Liver (tissue), 9 donors: ENCODE measurements around the gene IKZF3. TPM values are rescaled to one million over a fixed set of nuclear protein-coding genes. Genes with fewer than 3 reads are reported as not detected.

Experiments used
- DNase-seq: peaks from one replicate; pipeline ENCODE4 v3.0.0-alpha.2; 2017; ENCODE audit warnings: low spot score
- H3K27ac ChIP-seq, 2 donors: one replicate each; pipeline ENCODE4 v1.7.0; 2013; ENCODE audit warnings: inconsistent platforms in 2 of 2, low read length in 2 of 2, control low read depth in 1 of 2, low read depth in 1 of 2, mild to moderate bottlenecking in 1 of 2
- H3K27me3 ChIP-seq, 4 donors: one replicate each; pipeline versions ENCODE4 v1.6.1 to v1.7.0; 2013; ENCODE audit warnings: low read length in 3 of 4, inconsistent platforms in 1 of 4, mild to moderate bottlenecking in 1 of 4, moderate library complexity in 1 of 4; ENCODE audit not compliant: control insufficient read depth in 4 of 4, insufficient read depth in 4 of 4
- H3K36me3 ChIP-seq, 4 donors: one replicate each; pipeline versions ENCODE4 v1.6.1 to v1.7.0; 2013; ENCODE audit warnings: low read length in 3 of 4, mild to moderate bottlenecking in 3 of 4, low read depth in 1 of 4, moderate library complexity in 1 of 4; ENCODE audit not compliant: control insufficient read depth in 4 of 4, insufficient read depth in 3 of 4
- H3K4me1 ChIP-seq, 4 donors: one replicate each; pipeline versions ENCODE4 v1.6.1 to v1.7.0; 2013; ENCODE audit warnings: low read length in 3 of 4, mild to moderate bottlenecking in 3 of 4, moderate library complexity in 1 of 4; ENCODE audit not compliant: control insufficient read depth in 4 of 4, insufficient read depth in 4 of 4
- H3K4me3 ChIP-seq, 3 donors: one replicate each; pipeline versions ENCODE4 v1.6.1 to v1.7.0; 2013; ENCODE audit warnings: low read length in 3 of 3, control low read depth in 1 of 3, low read depth in 1 of 3, mild to moderate bottlenecking in 1 of 3
- H3K9ac ChIP-seq, 2 donors: one replicate each; pipeline ENCODE4 v1.7.0; 2013; ENCODE audit warnings: low read length in 2 of 2, mild to moderate bottlenecking in 2 of 2, moderate library complexity in 2 of 2, control low read depth in 1 of 2, low read depth in 1 of 2
- H3K9me3 ChIP-seq, 4 donors: one replicate each; pipeline versions ENCODE4 v1.6.1 to v1.7.0; 2013; ENCODE audit warnings: low read length in 3 of 4; ENCODE audit not compliant: control insufficient read depth in 4 of 4
- CTCF ChIP-seq: fragments of 150-350 bp; IDR thresholded peaks from 2 replicates; pipeline ENCODE4 v1.5.1; 2017; ENCODE audit warnings: improper control_type of control experiment, low read depth, low read length; ENCODE audit not compliant: missing input control
- EGR1 ChIP-seq, 2 donors: IDR thresholded peaks; 2 replicates each; pipeline ENCODE4 v1.6.1; 2016 to 2018; ENCODE audit warnings: antibody characterized with exemption in 2 of 2, low read depth in 2 of 2
- FOXA2 ChIP-seq: IDR thresholded peaks from 2 replicates; pipeline ENCODE4 v1.6.1; 2016; ENCODE audit warnings: antibody characterized with exemption
- HNF4G ChIP-seq: IDR thresholded peaks from 2 replicates; pipeline ENCODE4 v1.6.1; 2016; ENCODE audit warnings: antibody characterized with exemption
- MAX ChIP-seq: IDR thresholded peaks from 2 replicates; pipeline ENCODE4 v1.6.1; 2016; ENCODE audit warnings: antibody characterized with exemption
- NR2F2 ChIP-seq: IDR thresholded peaks from 2 replicates; pipeline ENCODE4 v1.6.1; 2016; ENCODE audit warnings: antibody characterized with exemption
- RAD21 ChIP-seq, 2 donors: IDR thresholded peaks; 2 replicates each; pipeline ENCODE4 v1.6.1; 2016; ENCODE audit warnings: antibody characterized with exemption in 2 of 2, mild to moderate bottlenecking in 2 of 2
- REST ChIP-seq: IDR thresholded peaks from 2 replicates; pipeline ENCODE4 v1.6.1; 2016; ENCODE audit warnings: antibody characterized with exemption, mild to moderate bottlenecking
- SP1 ChIP-seq: IDR thresholded peaks from 2 replicates; pipeline ENCODE4 v1.6.1; 2018; ENCODE audit warnings: antibody characterized with exemption, mild to moderate bottlenecking
- TAF1 ChIP-seq: conservative IDR thresholded peaks from 2 replicates; pipeline ENCODE4 v1.6.1; 2016; ENCODE audit warnings: antibody characterized with exemption, mild to moderate bottlenecking
- YY1 ChIP-seq: IDR thresholded peaks from 2 replicates; pipeline ENCODE4 v1.6.1; 2016; ENCODE audit warnings: antibody characterized with exemption, mild to moderate bottlenecking
- ZBTB33 ChIP-seq: IDR thresholded peaks from 2 replicates; pipeline ENCODE4 v1.6.1; 2016; ENCODE audit warnings: antibody characterized with exemption
- WGBS: extraction: QIAGEN DNeasy Blood & Tissue Kit; methylation state at CpG from one replicate; pipeline ENCODE4 v1.1.7; 2013; 5-methylcytosine and 5-hydroxymethylcytosine counted together
- polyA plus RNA-seq, 2 donors: library from polyadenylated mRNA; stranded (reverse) in 1 of 2; unstranded in 1 of 2; fragments of 200-250 nt in 1 of 2; fragments of >200 nt in 1 of 2; fragmentation: Nextera tagmentation in 1 of 2; extraction: Ambion mirVana in 1 of 2; gene quantifications; one replicate each; pipeline versions ENCODE4 v1.2.1 to v1.2.3, GENCODE V29; 2013 to 2015
- total RNA-seq, 2 donors: library from RNA; depleted of rRNA; stranded (reverse); fragments of >200 nt; gene quantifications; one replicate each; pipeline ENCODE4 v1.2.3, GENCODE V29; 2014
- donor health status: healthy.
- donor health status: healthy.
- donor health status: healthy.
- donor health status: healthy.
- donor health status: healthy.

Gene IKZF3
- total and polyA plus RNA-seq, 4 donors = 0.32 to 2.3 (median 0.83) TPM

GRCh38 chr17:39753514-39754160, 110.5 kb downstream of the IKZF3 start:
- Histone ChIP-seq H3K9ac (peak overlapping the region in 1 of 2 donors; percentile 59), H3K27ac (peak overlapping the region; percentile 93 to 95), H3K4me3 (peak overlapping the region; percentile 72 to 88 (median 86)), H3K4me1 (peaks cover 2 to 16% (median 4%) of the 10 kb centered on the region in 4 donors), H3K36me3 (no peaks in the 10 kb centered on the region), H3K27me3 (no peaks in the 10 kb centered on the region), H3K9me3 (no peaks in the 10 kb centered on the region)
- DNase-seq = no peak
- 7% methylated on average over 55 of the region's 55 CpGs for WGBS
- peak; percentile 1 for TF ChIP-seq CTCF
- no peak for TF ChIP-seq ZBTB33
- TF ChIP-seq YY1 = no peak
- no peak for TF ChIP-seq EGR1 (IDR thresholded peaks at IDR 0.05; ENCODE audit: low read depth in 2 of 2)

GRCh38 chr17:39752241-39752881, 111.8 kb downstream of the IKZF3 start:
- H3K36me3 ChIP-seq = no peaks in the 10 kb centered on the region
- no peak for TF ChIP-seq NR2F2
- no peak for TF ChIP-seq HNF4G
- TF ChIP-seq REST = no peak
- TF ChIP-seq TAF1 = no peak
- no peak for TF ChIP-seq YY1
- TF ChIP-seq CTCF = no peak
- no peak for TF ChIP-seq MAX
- TF ChIP-seq ZBTB33 = no peak
- TF ChIP-seq SP1 = no peak
- TF ChIP-seq FOXA2 = no peak
- TF ChIP-seq RAD21 (IDR thresholded peaks at IDR 0.05) = no peak
- H3K4me1 ChIP-seq = peaks cover 2 to 16% (median 4%) of the 10 kb centered on the region in 4 donors
- 91% methylated on average over 13 of the region's 13 CpGs for WGBS
- no peak overlapping the region for H3K27ac ChIP-seq
- no peak overlapping the region for H3K4me3 ChIP-seq
- no peaks in the 10 kb centered on the region for H3K27me3 ChIP-seq
- no peak overlapping the region for H3K9ac ChIP-seq
- no peaks in the 10 kb centered on the region for H3K9me3 ChIP-seq
- no peak for DNase-seq
